HG03108 (cell line): ENCODE measurements around the gene TMPRSS7.

ENCODE experiments used
- ATAC-seq: cut with Tn5 transposase; IDR thresholded peaks from one replicate; pipeline ENCODE4 v1.9.1; 2021; ENCODE audit warnings: moderate library complexity; ENCODE audit not compliant: unreplicated experiment

Gene TMPRSS7

DNA sequence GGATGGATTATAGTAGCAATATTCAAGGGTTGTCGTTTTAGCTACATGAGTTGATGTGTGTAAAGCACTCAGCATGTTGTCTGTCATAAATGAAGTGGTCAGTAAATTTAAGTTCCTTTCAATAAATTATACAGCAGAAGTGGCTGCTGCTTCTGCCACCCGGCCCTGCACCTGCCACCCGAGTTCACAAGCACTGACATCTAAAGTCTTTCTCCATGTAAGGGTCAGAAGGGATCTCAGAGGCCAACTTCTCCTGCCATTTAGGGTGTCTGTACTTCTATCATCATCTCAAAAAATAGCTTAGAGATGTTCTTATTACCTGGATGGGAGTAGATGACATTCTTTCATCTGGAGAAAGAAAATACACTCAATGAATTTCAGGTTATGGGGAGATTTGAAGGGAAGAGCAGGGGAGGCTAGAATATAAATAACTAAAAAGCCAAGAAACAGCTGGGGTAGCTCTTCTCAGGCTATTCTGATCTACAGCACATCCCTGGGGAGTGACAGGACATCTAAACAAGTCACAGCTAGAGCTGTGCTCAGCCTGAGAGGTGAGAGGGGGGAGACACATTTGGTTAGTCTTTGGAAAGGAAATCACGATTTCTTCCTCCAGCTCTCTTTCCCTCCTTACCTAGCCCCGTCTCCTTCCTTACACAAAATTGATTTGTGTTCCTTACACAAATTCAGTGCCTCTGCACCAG lies 90.5 kb downstream of the TMPRSS7 start:
- ATAC-seq, result no peak

DNA sequence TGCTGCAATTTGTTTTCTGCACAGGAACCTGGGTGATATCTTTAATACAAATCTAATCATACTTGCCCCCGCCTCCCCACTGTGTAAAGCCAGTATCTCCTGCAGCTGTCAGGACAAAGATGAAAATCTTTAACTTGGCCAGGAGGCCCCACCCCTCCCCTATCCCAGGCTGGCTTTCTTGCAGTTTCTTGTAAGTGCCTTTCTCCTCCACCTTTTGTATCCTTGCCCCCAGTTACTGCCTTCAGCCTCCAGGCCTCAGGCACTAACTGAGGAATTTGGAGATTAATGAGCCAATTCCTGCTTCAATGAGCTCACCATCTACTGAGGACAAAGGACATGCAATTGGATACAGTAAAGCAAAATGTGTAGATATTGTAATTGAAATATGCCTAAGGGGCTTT lies 92.0 kb downstream of the TMPRSS7 start:
- ATAC-seq, result no peak

DNA sequence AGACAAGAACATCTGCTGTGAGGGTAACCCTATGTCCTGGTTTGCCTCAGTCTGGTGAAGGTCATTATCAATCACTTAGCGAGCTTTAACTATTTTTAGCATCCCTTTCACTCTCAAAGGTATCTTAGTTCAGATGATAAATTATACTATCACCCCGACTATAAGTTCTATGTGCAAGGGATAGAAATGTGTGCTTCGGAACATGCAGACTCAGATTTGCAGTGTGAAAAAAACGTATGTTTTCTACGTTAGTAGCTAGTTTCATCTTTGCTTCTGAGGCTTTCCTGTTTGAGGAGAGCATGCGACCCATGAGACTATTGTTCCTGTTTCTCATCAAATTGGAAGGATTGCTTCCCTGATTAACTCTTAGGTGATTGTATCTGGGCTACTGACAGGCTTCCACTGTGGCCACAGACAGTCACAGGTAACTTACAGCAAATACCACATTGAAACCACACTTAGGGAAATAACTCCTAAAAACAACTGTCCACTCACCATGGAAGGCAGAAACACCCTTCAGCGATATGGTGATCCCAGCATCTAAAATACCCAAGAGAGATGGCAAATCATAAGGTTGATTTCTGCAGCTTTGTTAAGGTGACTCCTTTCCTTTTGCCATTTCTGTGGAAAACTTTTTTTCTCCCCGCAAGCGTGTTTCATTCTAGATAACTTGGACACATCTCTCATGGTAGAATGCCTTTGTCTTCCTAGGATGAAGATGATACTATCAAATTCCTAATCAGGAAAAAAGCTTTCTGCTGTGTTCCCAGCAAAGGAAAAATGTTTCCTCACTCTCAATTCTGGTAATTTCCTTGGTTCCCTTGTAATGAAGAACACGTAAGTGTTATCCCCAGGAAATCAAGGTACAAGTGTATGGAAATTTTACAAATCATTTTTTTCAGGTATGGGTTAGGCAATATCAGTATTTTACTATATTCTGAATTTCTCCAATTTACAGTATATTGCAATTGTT lies 93.3 kb downstream of the TMPRSS7 start:
- ATAC-seq, result no peak

DNA sequence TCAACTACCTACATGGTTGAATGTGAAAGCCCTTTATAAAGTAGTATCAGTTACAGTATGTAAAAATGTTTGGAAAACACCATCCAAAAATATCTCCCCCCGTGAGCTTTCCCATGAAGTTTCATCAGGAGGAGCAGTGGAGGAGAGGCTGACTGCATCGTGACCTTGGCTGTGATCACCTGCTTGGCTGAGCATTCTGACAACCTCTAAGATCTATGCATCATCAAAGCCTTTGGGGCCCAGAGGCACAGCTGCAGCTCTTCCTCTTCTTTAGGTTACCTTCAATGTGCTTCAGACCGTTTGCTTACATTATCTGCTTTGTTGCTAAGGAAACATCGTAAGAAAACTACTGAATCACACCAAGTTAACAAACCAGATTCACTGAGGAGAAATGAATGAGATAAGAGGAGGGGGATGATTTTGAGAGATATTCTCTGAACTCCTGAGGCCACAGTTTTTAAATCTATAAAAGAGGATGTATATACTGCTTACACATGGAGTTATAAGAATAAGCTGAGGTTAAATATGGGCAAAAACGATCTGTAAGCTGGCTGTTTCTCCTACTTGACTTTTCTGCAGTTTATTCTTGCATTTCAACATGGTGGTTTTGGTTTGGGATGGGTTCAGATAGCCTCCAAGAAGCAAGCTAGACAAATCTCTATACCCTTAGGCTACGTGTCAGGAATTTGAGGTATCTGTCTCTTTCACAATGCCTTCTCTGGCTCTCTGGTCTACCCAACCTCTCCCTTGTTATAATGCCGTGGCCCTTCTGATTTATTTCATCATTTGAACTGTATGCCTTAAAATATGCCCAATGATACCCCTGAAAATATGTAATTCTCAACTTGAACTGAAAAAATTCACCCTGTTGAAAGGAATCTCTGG lies 94.5 kb downstream of the TMPRSS7 start:
- peak; percentile 38 for ATAC-seq

DNA sequence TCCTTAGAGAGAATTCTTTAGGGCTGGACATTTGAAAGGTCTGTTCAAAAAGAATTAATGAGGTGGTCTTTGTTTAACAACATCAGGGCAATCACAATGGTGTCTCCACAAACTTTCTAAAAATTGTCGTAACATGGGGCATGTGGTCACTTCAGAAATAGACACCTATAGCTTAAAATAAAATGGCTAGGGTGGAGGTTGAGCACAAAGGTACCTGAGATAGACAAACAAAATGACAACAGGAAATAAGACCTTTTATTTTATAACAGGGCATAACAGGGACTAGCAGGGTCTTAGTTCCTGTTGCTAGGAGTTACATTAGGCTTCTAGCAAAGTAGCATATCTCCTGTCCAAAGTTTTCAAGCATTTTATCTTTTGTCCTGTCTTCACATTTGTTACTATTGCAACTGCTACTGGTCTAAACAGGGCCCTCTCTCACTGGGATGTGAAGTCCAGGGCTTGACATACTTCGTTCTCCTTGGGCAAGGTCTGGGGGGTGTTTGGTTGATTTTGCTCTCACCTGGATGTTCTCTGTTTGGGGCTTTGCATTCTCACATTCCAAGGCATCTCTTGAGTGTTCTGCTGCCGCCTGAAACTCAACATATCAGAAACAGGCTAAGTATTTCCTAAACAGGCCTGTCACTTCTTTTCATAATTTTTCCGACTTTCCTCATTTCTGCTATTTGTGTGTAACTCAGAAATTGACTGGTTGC lies 95.5 kb downstream of the TMPRSS7 start:
- no peak for ATAC-seq

DNA sequence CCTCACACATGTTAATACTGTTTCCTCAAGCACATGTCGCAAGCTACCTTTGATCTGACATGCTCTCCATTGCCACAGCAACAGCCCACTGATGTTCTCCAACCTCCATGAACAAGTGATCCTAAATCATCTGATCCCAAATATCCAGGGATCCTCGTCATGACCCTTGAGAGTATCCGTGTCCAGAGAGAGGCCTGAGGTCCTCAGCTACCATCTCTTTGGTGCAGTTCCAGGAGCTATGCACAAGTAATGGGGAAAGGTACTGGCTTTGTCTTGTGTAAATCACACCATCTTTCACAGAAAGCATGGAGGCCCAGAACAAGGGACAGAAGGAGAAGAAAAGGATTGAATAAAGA lies 96.1 kb downstream of the TMPRSS7 start:
- ATAC-seq, result no peak
